ENCODE measurements around the gene MIS18A. TPM values are rescaled to one million over a fixed set of nuclear protein-coding genes. Genes with fewer than 3 reads are reported as not detected.

MIS18A gene
- total and polyA plus RNA-seq, 10 of the 15 experiments (the other 5 are each of a cell fraction or from before 2014, with no cell fraction given): 6.5 to 48.9 (median 24.8) TPM

DNA sequence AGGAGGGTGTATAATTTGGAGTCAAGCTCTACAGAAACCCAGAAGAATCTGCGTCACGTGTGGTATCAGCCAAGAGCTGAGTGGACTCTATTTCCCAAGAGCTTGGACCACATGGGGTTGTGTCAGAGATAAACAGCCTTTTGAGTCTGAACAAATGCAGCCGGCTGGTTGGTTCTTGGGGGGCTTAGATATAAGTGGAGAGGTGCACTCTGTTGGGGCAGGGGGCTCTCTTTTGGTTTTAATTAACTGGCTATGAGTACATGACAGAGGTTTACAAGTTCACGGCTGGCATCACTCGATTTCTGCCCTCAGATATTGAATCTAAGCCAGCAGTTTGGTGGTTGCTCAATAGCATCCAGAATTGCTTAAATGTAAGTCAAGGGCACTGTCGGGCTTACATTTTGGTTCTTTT, 19.3 kb upstream of the MIS18A start:
- DNase-seq (ENCODE audit: low read depth, low spot score): no peak
- Histone ChIP-seq H3K4me3 (no peak overlapping the region), H3K9ac (ENCODE audit: control insufficient read depth, insufficient read depth, low read length) (no peak overlapping the region), H4K20me1 (ENCODE audit: control insufficient read depth, insufficient read depth) (no peaks in the 10 kb centered on the region), H3K27me3 (replicated peaks in 1 of 2; ENCODE audit: control insufficient read depth in 2 of 2, insufficient read depth in 2 of 2, low read length in 1 of 2) (no peaks in the 10 kb centered on the region), H3K36me3 (ENCODE audit: control insufficient read depth in 2 of 2, insufficient read depth in 2 of 2, low read length in 1 of 2) (no peaks in the 10 kb centered on the region; a peak in 1 of 4 replicates), H2AFZ (ENCODE audit: control insufficient read depth, low read depth, low read length) (no peak overlapping the region), H3K27ac (ENCODE audit: control insufficient read depth, insufficient read depth) (no peak overlapping the region), H3K4me1 (ENCODE audit: control insufficient read depth, insufficient read depth, low read length) (no peaks in the 10 kb centered on the region), H3K79me2 (ENCODE audit: control insufficient read depth, insufficient read depth, low read length) (no peaks in the 10 kb centered on the region), H3K9me3 (replicated peaks; ENCODE audit: control insufficient read depth, insufficient read depth, low read length) (no peaks in the 10 kb centered on the region), H3K4me2 (ENCODE audit: control insufficient read depth, insufficient read depth) (no peak overlapping the region)
- BruUV-seq (replicated peaks): no TSS peak
- FAIRE-seq: no peak
- 96% methylated on average over 6 of the region's 6 CpGs for WGBS (ENCODE audit: insufficient coverage, insufficient replicate concordance, low lambda C conversion rate, missing lambda C conversion rate)
- SMC1A ChIA-PET (ENCODE audit: uncharacterized antibody, unreplicated experiment): no interaction called here
- POLR2A ChIA-PET: no interaction called here
- RAD21 ChIA-PET (ENCODE audit: unreplicated experiment): no interaction called here
- in situ Hi-C loops (cut with MboI): no loop called here
- TF ChIP-seq SP1 (IDR thresholded peaks at IDR 0.05; ENCODE audit: low read depth, low read length): no peak
- no peak for TF ChIP-seq SRF (IDR thresholded peaks at IDR 0.05; ENCODE audit: low read depth in 2 of 2, low read length in 2 of 2)
- TF ChIP-seq ZBED1 (IDR thresholded peaks at IDR 0.05; ENCODE audit: borderline replicate concordance): no peak
- no peak for TF ChIP-seq SUPT20H (IDR thresholded peaks at IDR 0.05; ENCODE audit: borderline replicate concordance, control insufficient read depth, low read depth, low read length)
- TF ChIP-seq TARDBP (IDR thresholded peaks at IDR 0.05; ENCODE audit: borderline replicate concordance): no peak
- TF ChIP-seq EP300 (IDR thresholded peaks at IDR 0.05; ENCODE audit: borderline replicate concordance in 1 of 2, control insufficient read depth in 1 of 2, low read depth in 2 of 2, low read length in 2 of 2): no peak
- no peak for TF ChIP-seq NR2F1 (conservative IDR thresholded peaks at IDR 0.05)
- TF ChIP-seq SMARCA5 (IDR thresholded peaks at IDR 0.05): no peak
- TF ChIP-seq RB1 (IDR thresholded peaks at IDR 0.05; ENCODE audit: borderline replicate concordance): no peak
- no peak for TF ChIP-seq BCLAF1 (IDR thresholded peaks at IDR 0.05)
- no peak for TF ChIP-seq HDAC6 (IDR thresholded peaks at IDR 0.05; ENCODE audit: unreplicated experiment)
- intact Hi-C loops (cut with micrococcal nuclease; ENCODE audit: unreplicated experiment): no loop called here
- no peak for ATAC-seq
- CTCF ChIA-PET: no interaction called here
